ENCODE data around the gene GLB1L3.

- TF ChIP-seq CTCF (IDR thresholded peaks at IDR 0.05; ENCODE audit: low read depth, low read length, poor library complexity, severe bottlenecking), result no peak
- TF ChIP-seq EZH2phosphoT487 (IDR thresholded peaks at IDR 0.05; ENCODE audit: borderline replicate concordance, low read length), result no peak
Measured at GRCh38 chr11:134292661-134293060, 16.5 kb downstream of the GLB1L3 start.
